CD4-positive, alpha-beta T cell (primary cell): Measurements from ENCODE around the gene NUP214. TPM values are rescaled to one million over a fixed set of nuclear protein-coding genes. Genes with fewer than 3 reads are reported as not detected.
A peak's percentile ranks its signal among the peaks of the same experiment; 100 is the strongest.

Experiments
- ATAC-seq: fragments of 200-7000 bp; cut with Tn5 transposase; one replicate; pipeline ENCODE4 v1.10.0; 2022; ENCODE audit warnings: mild to moderate bottlenecking; ENCODE audit not compliant: poor library complexity
- CTCF ChIA-PET: fragments of 350-600 bp; sonication (Branson Sonifier 250); formaldehyde crosslinking; loops from one replicate; lab custom pipeline; 2021; ENCODE audit warnings: antibody characterized with exemption, inconsistent platforms; lab: Charles Lee
- POLR2A ChIA-PET: fragments of 350-600 bp; sonication (Branson Sonifier 250); formaldehyde crosslinking; loops from one replicate; lab custom pipeline; 2021; ENCODE audit warnings: antibody characterized with exemption, inconsistent platforms; lab: Charles Lee
- DNase-seq, 14 experiments: peaks; one replicate each; pipeline ENCODE4 v3.0.0-alpha.2; 2013 to 2020; ENCODE audit warnings: mixed read lengths in 2 of 14
- H3K27ac ChIP-seq, 2 donors: one replicate each; pipeline versions ENCODE4 v1.5.1 to v1.7.0; 2013; ENCODE audit warnings: low read length in 2 of 2, low read depth in 1 of 2, mild to moderate bottlenecking in 1 of 2
- H3K27me3 ChIP-seq, 2 experiments: 1 replicate in 1 of 2; 2 replicates in 1 of 2; pipeline versions ENCODE4 v1.6.1 to v1.7.0; 2013; ENCODE audit warnings: low read length in 2 of 2, control low read depth in 1 of 2, mild to moderate bottlenecking in 1 of 2, moderate library complexity in 1 of 2; ENCODE audit not compliant: insufficient read depth in 2 of 2, control insufficient read depth in 1 of 2
- H3K36me3 ChIP-seq: one replicate; pipeline ENCODE4 v1.6.1; 2013; ENCODE audit warnings: low read length, control low read depth; ENCODE audit not compliant: insufficient read depth
- H3K4me1 ChIP-seq: one replicate; pipeline ENCODE4 v1.6.1; 2013; ENCODE audit warnings: low read length, control low read depth; ENCODE audit not compliant: insufficient read depth
- H3K4me3 ChIP-seq: one replicate; pipeline ENCODE4 v1.5.1; 2013; ENCODE audit warnings: mild to moderate bottlenecking, low read length, moderate library complexity
- H3K9me3 ChIP-seq, 2 experiments: 1 replicate in 1 of 2; 2 replicates in 1 of 2; pipeline versions ENCODE4 v1.6.1 to v1.7.0; 2013; ENCODE audit warnings: low read length in 2 of 2, mild to moderate bottlenecking in 2 of 2, control low read depth in 1 of 2, moderate library complexity in 1 of 2; ENCODE audit not compliant: control insufficient read depth in 1 of 2, insufficient read depth in 1 of 2
- H3K27ac Mint-ChIP-seq: one replicate; pipeline ENCODE4 v1.8.0; 2020; ENCODE audit warnings: mixed read lengths
- H3K27me3 Mint-ChIP-seq: one replicate; pipeline ENCODE4 v1.8.0; 2021; ENCODE audit warnings: mixed read lengths
- H3K36me3 Mint-ChIP-seq: one replicate; pipeline ENCODE4 v1.8.0; 2021; ENCODE audit warnings: low read depth, mixed read lengths
- H3K4me1 Mint-ChIP-seq: one replicate; pipeline ENCODE4 v1.8.0; 2021; ENCODE audit warnings: low read depth, mixed read lengths
- H3K4me3 Mint-ChIP-seq: one replicate; pipeline ENCODE4 v1.8.0; 2020; ENCODE audit warnings: mild to moderate bottlenecking, mixed read lengths
- H3K9me3 Mint-ChIP-seq: one replicate; pipeline ENCODE4 v1.8.0; 2020; ENCODE audit warnings: mixed read lengths
- intact Hi-C, 2 experiments: fragments of 100-400 bp; cut with DNase I in 1 of 2; cut with micrococcal nuclease in 1 of 2; formaldehyde crosslinking; loops; one replicate each; pipeline versions ENCODE4 v1.15.1 to v1.9.0; 2023 to 2025; cut with DNase I, micrococcal nuclease
- total RNA-seq, 174 experiments: library from RNA in 2 of 174; stranded (reverse) in 2 of 174; gene quantifications; one replicate each; pipeline ENCODE4 v1.2.3 and lab custom pipeline; 2021 to 2026
- TF ChIP-seq, protein P1 (sequence below): fragments of 200-600 bp; IDR thresholded peaks from one replicate; pipeline ENCODE4 v1.8.0; 2022; ENCODE audit warnings: antibody characterized with exemption, mild to moderate bottlenecking

NUP214 gene
- total RNA-seq, 2 experiments from 2014 or later = 105 to 107 TPM

DNA sequence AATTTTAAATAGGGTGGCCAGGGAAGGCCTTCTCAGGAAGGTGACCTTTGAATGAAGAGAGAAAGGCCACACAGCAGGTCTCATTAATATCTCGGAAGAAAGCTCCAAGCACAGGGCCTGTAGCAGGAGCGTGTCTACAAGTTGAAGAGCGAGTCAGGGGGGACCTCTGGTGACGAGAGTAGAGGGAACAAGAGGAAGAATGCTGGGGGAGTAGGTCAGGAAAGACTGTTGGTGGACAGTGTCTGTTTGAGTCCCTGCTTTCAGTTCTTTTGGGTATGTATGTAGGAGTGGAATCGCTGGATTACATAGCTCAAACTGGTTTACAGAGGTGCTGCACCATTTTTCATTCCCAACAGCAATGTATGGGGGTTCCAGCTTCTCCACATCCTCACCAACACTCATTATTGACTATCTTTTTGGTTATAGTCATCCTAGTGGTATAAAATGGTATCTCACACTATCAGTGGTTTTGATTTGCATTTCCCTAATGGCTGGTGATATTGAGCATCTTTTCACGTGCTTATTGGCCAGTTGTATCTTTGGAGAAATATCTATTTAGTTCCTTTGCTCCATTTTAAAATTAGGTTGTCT is 55.8 kb downstream of the NUP214 start:
- Histone ChIP-seq H3K27ac (no peak overlapping the region), H3K27me3 (no peaks in the 10 kb centered on the region), H3K4me3 (no peak overlapping the region), H3K4me1 (peaks cover 3% of the 10 kb centered on the region), H3K9me3 (no peaks in the 10 kb centered on the region), H3K36me3 (peaks cover 60% of the 10 kb centered on the region)
- H3K36me3 Mint-ChIP-seq = peaks cover 81% of the 10 kb centered on the region
- ATAC-seq (no peak), DNase-seq (peak in 2 of 14 experiments; percentile 5 to 22)
- TF ChIP-seq, protein P1, sequence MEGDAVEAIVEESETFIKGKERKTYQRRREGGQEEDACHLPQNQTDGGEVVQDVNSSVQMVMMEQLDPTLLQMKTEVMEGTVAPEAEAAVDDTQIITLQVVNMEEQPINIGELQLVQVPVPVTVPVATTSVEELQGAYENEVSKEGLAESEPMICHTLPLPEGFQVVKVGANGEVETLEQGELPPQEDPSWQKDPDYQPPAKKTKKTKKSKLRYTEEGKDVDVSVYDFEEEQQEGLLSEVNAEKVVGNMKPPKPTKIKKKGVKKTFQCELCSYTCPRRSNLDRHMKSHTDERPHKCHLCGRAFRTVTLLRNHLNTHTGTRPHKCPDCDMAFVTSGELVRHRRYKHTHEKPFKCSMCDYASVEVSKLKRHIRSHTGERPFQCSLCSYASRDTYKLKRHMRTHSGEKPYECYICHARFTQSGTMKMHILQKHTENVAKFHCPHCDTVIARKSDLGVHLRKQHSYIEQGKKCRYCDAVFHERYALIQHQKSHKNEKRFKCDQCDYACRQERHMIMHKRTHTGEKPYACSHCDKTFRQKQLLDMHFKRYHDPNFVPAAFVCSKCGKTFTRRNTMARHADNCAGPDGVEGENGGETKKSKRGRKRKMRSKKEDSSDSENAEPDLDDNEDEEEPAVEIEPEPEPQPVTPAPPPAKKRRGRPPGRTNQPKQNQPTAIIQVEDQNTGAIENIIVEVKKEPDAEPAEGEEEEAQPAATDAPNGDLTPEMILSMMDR = no peak
- peaks cover 26% of the 10 kb centered on the region for H3K4me1 Mint-ChIP-seq
- intact Hi-C loops = loop anchor here in 1 of 2 experiments (5.0 kb wide), 1 partner anchor 56 kb away; no protein-coding TSS in a partner anchor
- H3K9me3 Mint-ChIP-seq = no peaks in the 10 kb centered on the region
- H3K27ac Mint-ChIP-seq = no peak overlapping the region
- H3K4me3 Mint-ChIP-seq = no peak overlapping the region
- H3K27me3 Mint-ChIP-seq = no peaks in the 10 kb centered on the region
- CTCF ChIA-PET = interaction anchor here (0.7 to 7.4 kb wide), 5 partner anchors 12 to 169 kb away, joined by 3 to 80 read pairs (median 5); partner anchors contain the start of gene FAM78A
- POLR2A ChIA-PET = interaction anchor here (0.8 kb wide), 1 partner anchor 75 kb away, joined by 3 read pairs; no protein-coding TSS in a partner anchor

DNA sequence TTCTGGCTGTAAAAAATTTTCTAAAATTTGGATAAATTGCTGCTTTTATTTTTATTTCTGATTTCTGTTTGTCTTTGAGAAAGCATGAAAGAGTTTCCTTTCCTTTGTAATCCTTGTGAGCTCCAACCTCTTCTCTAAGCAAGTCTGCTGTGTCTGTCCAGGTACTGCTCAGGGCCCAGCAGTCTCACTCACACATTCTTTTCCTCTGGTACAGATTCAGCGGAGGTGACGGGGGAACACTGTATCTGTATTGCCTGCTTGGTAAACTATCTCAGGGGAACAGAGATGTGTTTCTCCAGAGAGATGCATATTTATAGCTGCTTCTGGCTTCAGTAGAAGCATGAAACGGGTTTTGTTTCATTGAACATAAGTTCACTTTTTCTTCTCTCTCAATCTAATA is 60.5 kb downstream of the NUP214 start:
- intact Hi-C loops = no loop called here
- ATAC-seq = no peak
- POLR2A ChIA-PET = no interaction called here

DNA sequence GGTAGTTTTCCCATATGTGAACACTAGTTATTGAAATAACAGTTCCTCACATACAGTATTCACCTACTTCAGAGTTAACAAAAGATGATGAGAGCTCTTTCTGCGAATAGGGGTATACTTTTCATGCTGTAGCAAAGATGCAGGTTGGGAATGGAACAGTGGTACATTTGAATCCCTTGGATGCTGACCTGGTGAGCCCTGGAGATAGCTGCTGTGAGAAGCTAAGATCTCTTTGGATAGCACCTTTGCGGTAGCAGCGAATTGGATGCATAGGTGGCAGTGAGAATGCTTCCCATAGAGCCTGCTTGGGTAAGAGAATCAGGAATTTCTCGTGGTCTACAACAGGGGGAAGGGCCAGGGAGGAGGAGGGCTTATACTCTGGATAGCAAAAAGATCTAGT is 61.2 kb downstream of the NUP214 start:
- ChIA-PET POLR2A (no interaction called here), CTCF (interaction anchor here (1.6 kb wide), 1 partner anchor 150 kb away, joined by 4 read pairs; no protein-coding TSS in a partner anchor)
- TF ChIP-seq, protein P1 = no peak
- no peaks in the 10 kb centered on the region for H3K27me3 Mint-ChIP-seq
- Histone ChIP-seq H3K27ac (no peak overlapping the region), H3K4me1 (no peaks in the 10 kb centered on the region), H3K36me3 (peaks cover 63% of the 10 kb centered on the region), H3K27me3 (no peaks in the 10 kb centered on the region), H3K9me3 (no peaks in the 10 kb centered on the region), H3K4me3 (no peak overlapping the region)
- peaks cover 2% of the 10 kb centered on the region for H3K4me1 Mint-ChIP-seq
- DNase-seq (no peak), ATAC-seq (no peak)
- peaks cover 80% of the 10 kb centered on the region for H3K36me3 Mint-ChIP-seq
- intact Hi-C loops = no loop called here
- no peaks in the 10 kb centered on the region for H3K9me3 Mint-ChIP-seq
- H3K27ac Mint-ChIP-seq = no peak overlapping the region
- H3K4me3 Mint-ChIP-seq = no peak overlapping the region

More for the DNA sequence above, 60.5 kb downstream of the NUP214 start:
- Mint-ChIP-seq H3K9me3 (no peaks in the 10 kb centered on the region), H3K36me3 (peaks cover 84% of the 10 kb centered on the region), H3K27me3 (no peaks in the 10 kb centered on the region), H3K4me3 (no peak overlapping the region), H3K27ac (no peak overlapping the region), H3K4me1 (peaks cover 9% of the 10 kb centered on the region)
- no peak overlapping the region for H3K27ac ChIP-seq
- H3K36me3 ChIP-seq = peaks cover 65% of the 10 kb centered on the region
- H3K27me3 ChIP-seq = no peaks in the 10 kb centered on the region
- no peak overlapping the region for H3K4me3 ChIP-seq
- H3K4me1 ChIP-seq = no peaks in the 10 kb centered on the region
- DNase-seq = no peak
- TF ChIP-seq, protein P1 = no peak
- CTCF ChIA-PET = interaction anchor here (1.6 kb wide), 1 partner anchor 151 kb away, joined by 4 read pairs; no protein-coding TSS in a partner anchor
- no peaks in the 10 kb centered on the region for H3K9me3 ChIP-seq
